A673 (cell line): ENCODE results near the gene DPP10. TPM values are rescaled to one million over a fixed set of nuclear protein-coding genes. Genes with fewer than 3 reads are reported as not detected.

Experiments
- BruUV-seq: library from RNA; stranded (reverse); fragments of 400-500 nt; replicated peaks from 2 replicates; lab custom pipeline; 2021; lab: Mats Ljungman, UMichigan
- CTCF ChIA-PET: fragments of 300-600 bp; sonication (Branson Sonifier 250); formaldehyde crosslinking; loops from one replicate; lab custom pipeline; 2022; ENCODE audit warnings: antibody characterized with exemption; lab: Charles Lee
- POLR2A ChIA-PET: fragments of 300-600 bp; sonication (Branson Sonifier 250); formaldehyde crosslinking; loops from one replicate; lab custom pipeline; 2022; ENCODE audit warnings: antibody characterized with exemption; ENCODE audit not compliant: low non-redundant PET; lab: Charles Lee
- DNase-seq: peaks from one replicate; pipeline ENCODE4 v3.0.0-alpha.2; 2015; ENCODE audit warnings: low spot score
- H3K27ac ChIP-seq: fragments of 200-600 bp; sonication (generic); 2 replicates; pipeline ENCODE4 v1.5.1; 2016; ENCODE audit warnings: mixed run types, low read depth, mild to moderate bottlenecking, mixed read lengths, antibody characterized with exemption, low read length; ENCODE audit not compliant: poor library complexity, severe bottlenecking
- H3K27me3 ChIP-seq: fragments of 200-600 bp; sonication (generic); replicated peaks from 2 replicates; pipeline ENCODE4 v1.6.1; 2017; ENCODE audit warnings: mixed run types, low read depth, mild to moderate bottlenecking, mixed read lengths, antibody characterized with exemption, low read length; ENCODE audit not compliant: insufficient read depth, poor library complexity
- H3K36me3 ChIP-seq: fragments of 200-600 bp; sonication (generic); 2 replicates; pipeline ENCODE4 v1.6.1; 2016; ENCODE audit warnings: mixed run types, mild to moderate bottlenecking, mixed read lengths, antibody characterized with exemption, low read length; ENCODE audit not compliant: insufficient read depth, poor library complexity, severe bottlenecking
- H3K4me1 ChIP-seq: fragments of 200-600 bp; sonication (generic); 2 replicates; pipeline ENCODE4 v1.6.1; 2017; ENCODE audit warnings: mixed run types, mild to moderate bottlenecking, mixed read lengths, antibody characterized with exemption, low read length; ENCODE audit not compliant: insufficient read depth, poor library complexity, severe bottlenecking
- H3K4me3 ChIP-seq: fragments of 200-600 bp; sonication (generic); 2 replicates; pipeline ENCODE4 v1.5.1; 2016; ENCODE audit warnings: low read depth, mixed run types, mild to moderate bottlenecking, mixed read lengths, low read length; ENCODE audit not compliant: poor library complexity, severe bottlenecking
- H3K9me3 ChIP-seq: fragments of 200-600 bp; sonication (generic); 2 replicates; pipeline ENCODE4 v1.6.1; 2016; ENCODE audit warnings: mixed run types, low read depth, mild to moderate bottlenecking, mixed read lengths, antibody characterized with exemption, low read length; ENCODE audit not compliant: poor library complexity, severe bottlenecking
- EZH2 ChIP-seq: fragments of 200-600 bp; sonication (generic); IDR thresholded peaks from 2 replicates; pipeline ENCODE4 v1.6.1; 2017; ENCODE audit warnings: borderline replicate concordance, low read depth, mild to moderate bottlenecking, mixed read lengths, antibody characterized with exemption, low read length; ENCODE audit not compliant: poor library complexity, severe bottlenecking
- intact Hi-C: fragments of 100-400 bp; cut with micrococcal nuclease; formaldehyde crosslinking; loops from one replicate; pipeline ENCODE4 v1.10.0; 2022; ENCODE audit not compliant: unreplicated experiment
- total RNA-seq: library from RNA; stranded (reverse); gene quantifications from 2 replicates; pipeline ENCODE4 v1.2.3, GENCODE V29; 2021
- TF ChIP-seq, protein P1 (sequence below): fragments of 300-800, 200-600 bp; sonication (generic); conservative IDR thresholded peaks from 2 replicates; pipeline ENCODE4 v1.5.1; 2017; ENCODE audit warnings: low read depth, mild to moderate bottlenecking, antibody characterized with exemption, low read length, moderate library complexity, mixed read lengths

DPP10 gene
- total RNA-seq, 1 experiment from 2014 or later = not detected

DNA sequence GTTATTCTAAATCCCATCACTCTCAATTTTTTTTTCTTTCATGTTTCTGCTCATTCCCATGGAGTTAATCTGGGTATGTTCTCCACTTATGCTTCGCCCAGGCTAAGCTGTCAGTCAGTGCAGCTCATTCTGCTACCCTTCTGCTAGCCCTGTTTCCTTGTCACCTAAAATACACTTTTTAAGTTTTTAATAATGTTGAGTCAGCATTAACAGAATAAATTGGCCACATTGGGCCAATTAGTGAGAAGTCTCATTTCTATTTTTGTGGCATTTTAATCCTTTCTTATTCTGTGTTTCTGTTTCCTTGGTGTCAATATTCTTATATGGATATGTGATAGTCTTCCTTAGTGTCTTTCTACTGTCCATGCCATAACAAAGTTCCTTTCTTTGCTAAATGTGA lies 1126.2 kb downstream of the DPP10 start:
- ChIA-PET POLR2A (no interaction called here), CTCF (no interaction called here)
- Histone ChIP-seq H3K27ac (no peak overlapping the region), H3K27me3 (no peaks in the 10 kb centered on the region), H3K4me1 (no peaks in the 10 kb centered on the region), H3K36me3 (no peaks in the 10 kb centered on the region), H3K9me3 (peaks cover 11% of the 10 kb centered on the region), H3K4me3 (no peak overlapping the region)
- TF ChIP-seq, protein P1, sequence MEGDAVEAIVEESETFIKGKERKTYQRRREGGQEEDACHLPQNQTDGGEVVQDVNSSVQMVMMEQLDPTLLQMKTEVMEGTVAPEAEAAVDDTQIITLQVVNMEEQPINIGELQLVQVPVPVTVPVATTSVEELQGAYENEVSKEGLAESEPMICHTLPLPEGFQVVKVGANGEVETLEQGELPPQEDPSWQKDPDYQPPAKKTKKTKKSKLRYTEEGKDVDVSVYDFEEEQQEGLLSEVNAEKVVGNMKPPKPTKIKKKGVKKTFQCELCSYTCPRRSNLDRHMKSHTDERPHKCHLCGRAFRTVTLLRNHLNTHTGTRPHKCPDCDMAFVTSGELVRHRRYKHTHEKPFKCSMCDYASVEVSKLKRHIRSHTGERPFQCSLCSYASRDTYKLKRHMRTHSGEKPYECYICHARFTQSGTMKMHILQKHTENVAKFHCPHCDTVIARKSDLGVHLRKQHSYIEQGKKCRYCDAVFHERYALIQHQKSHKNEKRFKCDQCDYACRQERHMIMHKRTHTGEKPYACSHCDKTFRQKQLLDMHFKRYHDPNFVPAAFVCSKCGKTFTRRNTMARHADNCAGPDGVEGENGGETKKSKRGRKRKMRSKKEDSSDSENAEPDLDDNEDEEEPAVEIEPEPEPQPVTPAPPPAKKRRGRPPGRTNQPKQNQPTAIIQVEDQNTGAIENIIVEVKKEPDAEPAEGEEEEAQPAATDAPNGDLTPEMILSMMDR = no peak
- no peak for TF ChIP-seq EZH2
- no peak for DNase-seq
- intact Hi-C loops = no loop called here
- no TSS peak for BruUV-seq

- ChIA-PET POLR2A (no interaction called here), CTCF (no interaction called here)
- Histone ChIP-seq H3K27ac (no peak overlapping the region), H3K36me3 (no peaks in the 10 kb centered on the region), H3K4me3 (no peak overlapping the region), H3K4me1 (no peaks in the 10 kb centered on the region), H3K9me3 (peaks cover 14% of the 10 kb centered on the region), H3K27me3 (no peaks in the 10 kb centered on the region)
- DNase-seq = no peak
- TF ChIP-seq EZH2 = no peak
- TF ChIP-seq, protein P1 = no peak
- intact Hi-C loops = no loop called here
- no TSS peak for BruUV-seq
Observed at GRCh38 chr2:115569547-115569946, 1127.1 kb downstream of the DPP10 start.

GRCh38 chr2:115572746-115573145 lies 1130.3 kb downstream of the DPP10 start:
- Histone ChIP-seq H3K27ac (no peak overlapping the region), H3K36me3 (no peaks in the 10 kb centered on the region), H3K27me3 (no peaks in the 10 kb centered on the region), H3K9me3 (peaks cover 9% of the 10 kb centered on the region), H3K4me3 (no peak overlapping the region), H3K4me1 (no peaks in the 10 kb centered on the region)
- no peak for TF ChIP-seq EZH2
- TF ChIP-seq, protein P1 = no peak
- no peak for DNase-seq
- ChIA-PET POLR2A (no interaction called here), CTCF (no interaction called here)
- intact Hi-C loops = no loop called here
- BruUV-seq = no TSS peak
